ENCODE measurements around the gene RNF144B. TPM values are rescaled to one million over a fixed set of nuclear protein-coding genes. Genes with fewer than 3 reads are reported as not detected.

RNF144B gene
- total and polyA plus RNA-seq, 10 of the 15 experiments (the other 5 are each of a cell fraction or from before 2014, with no cell fraction given): 0.03 to 0.18 (median 0.14) TPM

- H3K27me3 ChIP-seq (replicated peaks in 1 of 2; ENCODE audit: control insufficient read depth in 2 of 2, insufficient read depth in 2 of 2, low read length in 1 of 2): no peaks in the 10 kb centered on the region
- no peak for TF ChIP-seq EZH2 (IDR thresholded peaks at IDR 0.05; ENCODE audit: borderline replicate concordance, control insufficient read depth, low read depth, low read length)
- no peak for TF ChIP-seq MEF2A (IDR thresholded peaks at IDR 0.05; ENCODE audit: insufficient read depth, low read depth, low read length)
- TF ChIP-seq MYB (IDR thresholded peaks at IDR 0.05; ENCODE audit: borderline replicate concordance, low read depth, low read length): no peak
- no peak for TF ChIP-seq FOS (IDR thresholded peaks at IDR 0.05; ENCODE audit: borderline replicate concordance, extremely low read depth, insufficient read length)
- no peak overlapping the region for H2AFZ ChIP-seq (ENCODE audit: control insufficient read depth, low read depth, low read length)
- DNase-seq (ENCODE audit: low read depth, low spot score): no peak
- H3K9me3 ChIP-seq (replicated peaks; ENCODE audit: control insufficient read depth, insufficient read depth, low read length): no peaks in the 10 kb centered on the region
- H3K4me1 ChIP-seq (ENCODE audit: control insufficient read depth, insufficient read depth, low read length): no peaks in the 10 kb centered on the region
- H3K36me3 ChIP-seq (ENCODE audit: control insufficient read depth in 2 of 2, insufficient read depth in 2 of 2, low read length in 1 of 2): no peaks in the 10 kb centered on the region
- H3K27ac ChIP-seq (ENCODE audit: control insufficient read depth, insufficient read depth): no peak overlapping the region
- H3K9ac ChIP-seq (ENCODE audit: control insufficient read depth, insufficient read depth, low read length): no peak overlapping the region
- FAIRE-seq: peak; percentile 13
- POLR2A ChIA-PET: interaction anchor here (0.6 kb wide), 1 partner anchor 33 kb away, joined by 4 read pairs; no protein-coding TSS in a partner anchor
- WGBS (ENCODE audit: insufficient coverage, insufficient replicate concordance, low lambda C conversion rate, missing lambda C conversion rate): 5% methylated on average over 1 of the region's 1 CpG
- intact Hi-C loops (cut with micrococcal nuclease; ENCODE audit: unreplicated experiment) (no loop called here), in situ Hi-C loops (cut with MboI) (no loop called here)
- no peak overlapping the region for H3K4me2 ChIP-seq (ENCODE audit: control insufficient read depth, insufficient read depth)
- no peak for ATAC-seq
- H3K4me3 ChIP-seq: no peak overlapping the region
- no peaks in the 10 kb centered on the region for H3K79me2 ChIP-seq (ENCODE audit: control insufficient read depth, insufficient read depth, low read length)
- BruUV-seq (replicated peaks): no TSS peak
- SMC1A ChIA-PET (ENCODE audit: uncharacterized antibody, unreplicated experiment): no interaction called here
- CTCF ChIA-PET: interaction anchor here (0.6 kb wide), 1 partner anchor 17 kb away, joined by 3 read pairs; no protein-coding TSS in a partner anchor
- no peaks in the 10 kb centered on the region for H4K20me1 ChIP-seq (ENCODE audit: control insufficient read depth, insufficient read depth)
- RAD21 ChIA-PET (ENCODE audit: unreplicated experiment): no interaction called here
Measured at GRCh38 chr6:18412068-18412467, 24.9 kb downstream of the RNF144B start.

GRCh38 chr6:18412644-18413043, 25.5 kb downstream of the RNF144B start:
- 0% methylated on average over 1 of the region's 1 CpG for WGBS (ENCODE audit: insufficient coverage, insufficient replicate concordance, low lambda C conversion rate, missing lambda C conversion rate)
- POLR2A ChIA-PET: interaction anchor here (0.6 kb wide), 1 partner anchor 33 kb away, joined by 4 read pairs; no protein-coding TSS in a partner anchor
- SMC1A ChIA-PET (ENCODE audit: uncharacterized antibody, unreplicated experiment): no interaction called here
- DNase-seq (ENCODE audit: low read depth, low spot score) (no peak), FAIRE-seq (no peak), ATAC-seq (no peak)
- no peaks in the 10 kb centered on the region for H3K4me1 ChIP-seq (ENCODE audit: control insufficient read depth, insufficient read depth, low read length)
- in situ Hi-C loops (cut with MboI): no loop called here
- no peaks in the 10 kb centered on the region for H4K20me1 ChIP-seq (ENCODE audit: control insufficient read depth, insufficient read depth)
- H3K36me3 ChIP-seq (ENCODE audit: control insufficient read depth in 2 of 2, insufficient read depth in 2 of 2, low read length in 1 of 2): no peaks in the 10 kb centered on the region
- no peaks in the 10 kb centered on the region for H3K27me3 ChIP-seq (replicated peaks in 1 of 2; ENCODE audit: control insufficient read depth in 2 of 2, insufficient read depth in 2 of 2, low read length in 1 of 2)
- no peaks in the 10 kb centered on the region for H3K9me3 ChIP-seq (replicated peaks; ENCODE audit: control insufficient read depth, insufficient read depth, low read length)
- CTCF ChIA-PET: interaction anchor here (0.6 kb wide), 1 partner anchor 563 kb away, joined by 3 read pairs; no protein-coding TSS in a partner anchor
- no peaks in the 10 kb centered on the region for H3K79me2 ChIP-seq (ENCODE audit: control insufficient read depth, insufficient read depth, low read length)
- intact Hi-C loops (cut with micrococcal nuclease; ENCODE audit: unreplicated experiment): no loop called here
- BruUV-seq (replicated peaks): no TSS peak
- H3K4me3 ChIP-seq: no peak overlapping the region
- H3K27ac ChIP-seq (ENCODE audit: control insufficient read depth, insufficient read depth): no peak overlapping the region
- no peak for TF ChIP-seq ZNF207 (IDR thresholded peaks at IDR 0.05; ENCODE audit: borderline replicate concordance)
- H3K4me2 ChIP-seq (ENCODE audit: control insufficient read depth, insufficient read depth): no peak overlapping the region
- no peak overlapping the region for H2AFZ ChIP-seq (ENCODE audit: control insufficient read depth, low read depth, low read length)
- no peak overlapping the region for H3K9ac ChIP-seq (ENCODE audit: control insufficient read depth, insufficient read depth, low read length)
- RAD21 ChIA-PET (ENCODE audit: unreplicated experiment): interaction anchor here (1.1 kb wide), 1 partner anchor 12 kb away, joined by 4 read pairs; no protein-coding TSS in a partner anchor
